Upper lobe of left lung (tissue), 4 donors: Measurements from ENCODE around the gene C3orf18.

Source experiments
- POLR2A ChIP-seq, 4 donors: fragments of 450-650 bp; IDR thresholded peaks; one replicate each; pipeline ENCODE4 v1.5.1; 2016 to 2017; ENCODE audit warnings: antibody characterized with exemption in 4 of 4, mild to moderate bottlenecking in 2 of 4
- POLR2AphosphoS5 ChIP-seq, 2 donors: sonication (generic); formaldehyde crosslinking; IDR thresholded peaks; one replicate each; pipeline ENCODE4 v1.5.1; 2017; ENCODE audit warnings: antibody characterized with exemption in 2 of 2
- TF ChIP-seq, protein P1 (sequence below), 6 experiments: fragments of 450-650 bp in 4 of 6; fragments of 200-600 bp in 2 of 6; sonication (generic) in 2 of 6; IDR thresholded peaks; one replicate each; pipeline ENCODE4 v1.5.1; 2016 to 2019; ENCODE audit warnings: antibody characterized with exemption in 6 of 6

- TF ChIP-seq POLR2A (IDR thresholded peaks at IDR 0.05) (no peak), POLR2AphosphoS5 (IDR thresholded peaks at IDR 0.05) (no peak)
- TF ChIP-seq, protein P1, sequence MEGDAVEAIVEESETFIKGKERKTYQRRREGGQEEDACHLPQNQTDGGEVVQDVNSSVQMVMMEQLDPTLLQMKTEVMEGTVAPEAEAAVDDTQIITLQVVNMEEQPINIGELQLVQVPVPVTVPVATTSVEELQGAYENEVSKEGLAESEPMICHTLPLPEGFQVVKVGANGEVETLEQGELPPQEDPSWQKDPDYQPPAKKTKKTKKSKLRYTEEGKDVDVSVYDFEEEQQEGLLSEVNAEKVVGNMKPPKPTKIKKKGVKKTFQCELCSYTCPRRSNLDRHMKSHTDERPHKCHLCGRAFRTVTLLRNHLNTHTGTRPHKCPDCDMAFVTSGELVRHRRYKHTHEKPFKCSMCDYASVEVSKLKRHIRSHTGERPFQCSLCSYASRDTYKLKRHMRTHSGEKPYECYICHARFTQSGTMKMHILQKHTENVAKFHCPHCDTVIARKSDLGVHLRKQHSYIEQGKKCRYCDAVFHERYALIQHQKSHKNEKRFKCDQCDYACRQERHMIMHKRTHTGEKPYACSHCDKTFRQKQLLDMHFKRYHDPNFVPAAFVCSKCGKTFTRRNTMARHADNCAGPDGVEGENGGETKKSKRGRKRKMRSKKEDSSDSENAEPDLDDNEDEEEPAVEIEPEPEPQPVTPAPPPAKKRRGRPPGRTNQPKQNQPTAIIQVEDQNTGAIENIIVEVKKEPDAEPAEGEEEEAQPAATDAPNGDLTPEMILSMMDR (IDR thresholded peaks at IDR 0.05): no peak
Observed at GRCh38 chr3:50551681-50552435, 15.7 kb downstream of the C3orf18 start.
